Renal cortical epithelial cell (primary cell): ENCODE data around the gene DQX1. TPM values are rescaled to one million over a fixed set of nuclear protein-coding genes. Genes with fewer than 3 reads are reported as not detected.
A peak's percentile ranks its signal among the peaks of the same experiment; 100 is the strongest.
"Not testable (repeated sequence)": the region's sequence is repeated elsewhere in the genome, so short reads cannot be mapped to it uniquely, and the experiment has no call there.

Experiments used
- DNase-seq: peaks from one replicate; pipeline ENCODE4 v3.0.0-alpha.2; 2011; ENCODE audit warnings: low read depth
- total RNA-seq: library from RNA; depleted of rRNA; stranded (reverse); fragments of >200 nt; gene quantifications from 2 replicates; pipeline ENCODE4 v1.2.3, GENCODE V29; 2014

DQX1 gene
- total RNA-seq, 1 donor from 2014 or later, result 0.05 TPM

- DNase-seq, result no peak
Measured at GRCh38 chr2:74496997-74497776, 28.8 kb downstream of the DQX1 start.

GRCh38 chr2:74495440-74495839, 30.6 kb downstream of the DQX1 start:
- DNase-seq, result no peak

GRCh38 chr2:74493546-74493945, 32.5 kb downstream of the DQX1 start:
- DNase-seq, result no peak

- DNase-seq, result no peak
Measured at GRCh38 chr2:74491648-74492544, 34.1 kb downstream of the DQX1 start.

GRCh38 chr2:74489906-74490305, 36.1 kb downstream of the DQX1 start:
- DNase-seq, result no peak

- no peak for DNase-seq
Measured at GRCh38 chr2:74488643-74489481, 37.2 kb downstream of the DQX1 start.

GRCh38 chr2:74486141-74486540, 39.9 kb downstream of the DQX1 start:
- DNase-seq, result no peak

GRCh38 chr2:74483675-74484164, 42.3 kb downstream of the DQX1 start:
- not testable (repeated sequence) for DNase-seq

- peak; percentile 90 for DNase-seq
Measured at GRCh38 chr2:74482801-74483674, 43.0 kb downstream of the DQX1 start, which contains the start of the genes CCDC142 and TTC31. Gene CCDC142, minus strand, starts transcription at chr2:74482998. Its CDS starts 161 bp downstream, at chr2:74482837. Gene TTC31, plus strand, starts transcription at chr2:74483081. Its CDS starts 15 bp downstream, at chr2:74483096.

- DNase-seq, result no peak
Measured at GRCh38 chr2:74481961-74482800, 43.9 kb downstream of the DQX1 start.

- no peak for DNase-seq
Measured at GRCh38 chr2:74481431-74481830, 44.6 kb downstream of the DQX1 start.

GRCh38 chr2:74474899-74475298, 51.1 kb downstream of the DQX1 start:
- no peak for DNase-seq

GRCh38 chr2:74474481-74474880, 51.5 kb downstream of the DQX1 start:
- DNase-seq, result no peak

- DNase-seq, result no peak
Measured at GRCh38 chr2:74472945-74473258, 53.1 kb downstream of the DQX1 start.

- DNase-seq, result peak; percentile 82
Measured at GRCh38 chr2:74472086-74472944, 53.7 kb downstream of the DQX1 start, which contains the start of gene MRPL53. Gene MRPL53, minus strand, starts transcription at chr2:74472680. Its CDS starts 20 bp downstream, at chr2:74472660.

GRCh38 chr2:74471332-74472065, 54.5 kb downstream of the DQX1 start:
- no peak for DNase-seq

GRCh38 chr2:74470742-74471141, 55.3 kb downstream of the DQX1 start:
- DNase-seq, result not testable (repeated sequence)
